NCI-H1417 (cell line): ENCODE measurements around the gene WDR27.
"Not testable (repeated sequence)": the region's sequence is repeated elsewhere in the genome, so short reads cannot be mapped to it uniquely, and the experiment has no call there.

Experiments used
- DNase-seq, 3 experiments: peaks; one replicate each; lab custom pipeline; 2025; lab: John Stamatoyannopoulos, UW

Gene WDR27

GRCh38 chr6:169474362-169474761 lies 227.5 kb downstream of the WDR27 start:
- DNase-seq = no peak

DNA sequence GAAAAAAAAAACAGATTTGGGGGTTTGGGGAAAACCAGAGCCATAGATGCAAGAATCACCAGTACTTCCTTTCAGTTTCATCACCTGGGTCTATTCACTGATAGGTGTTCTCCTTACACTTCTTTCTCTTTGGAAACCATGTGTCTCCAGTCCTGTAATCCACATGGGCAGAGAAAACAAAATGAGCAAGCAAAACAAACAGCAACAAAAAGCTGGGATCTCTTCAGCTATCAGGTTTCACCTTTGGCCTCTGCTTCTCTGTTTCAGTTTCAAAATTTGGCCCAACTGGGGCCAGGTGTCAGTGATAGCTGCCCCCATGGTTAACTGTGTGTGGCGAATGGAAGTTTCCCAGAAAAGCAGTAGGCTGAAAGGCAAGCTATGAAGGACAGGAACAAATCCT lies 228.2 kb downstream of the WDR27 start:
- DNase-seq = no peak

GRCh38 chr6:169472786-169473416 lies 228.9 kb downstream of the WDR27 start:
- no peak for DNase-seq

- no peak for DNase-seq
These were observed 231.0 kb downstream of the WDR27 start for GRCh38 chr6:169470790-169471189.

- no peak for DNase-seq
These were observed 232.8 kb downstream of the WDR27 start for GRCh38 chr6:169469028-169469427.

- not testable (repeated sequence) for DNase-seq
These were observed 234.1 kb downstream of the WDR27 start for GRCh38 chr6:169467755-169468154.

DNA sequence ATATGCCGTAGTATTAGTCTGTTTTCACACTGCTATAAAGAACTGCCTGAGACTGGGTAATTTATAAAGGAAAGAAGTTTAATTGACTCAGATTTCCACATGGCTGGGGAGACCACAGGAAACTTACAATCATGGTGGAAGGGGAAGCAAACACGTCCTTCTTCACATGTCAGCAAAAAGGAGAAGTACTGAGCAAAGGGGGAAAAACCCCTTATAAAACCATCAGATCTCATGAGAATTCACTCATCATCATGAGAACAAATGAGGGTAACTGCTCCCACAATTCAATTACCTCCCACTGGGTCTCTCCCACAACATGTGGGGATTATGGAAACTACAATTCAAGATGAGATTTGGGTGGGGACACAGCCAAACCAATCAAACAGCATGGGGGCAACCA lies 235.6 kb downstream of the WDR27 start:
- DNase-seq = not testable (repeated sequence)

GRCh38 chr6:169457762-169458161 lies 244.1 kb downstream of the WDR27 start:
- no peak for DNase-seq

DNA sequence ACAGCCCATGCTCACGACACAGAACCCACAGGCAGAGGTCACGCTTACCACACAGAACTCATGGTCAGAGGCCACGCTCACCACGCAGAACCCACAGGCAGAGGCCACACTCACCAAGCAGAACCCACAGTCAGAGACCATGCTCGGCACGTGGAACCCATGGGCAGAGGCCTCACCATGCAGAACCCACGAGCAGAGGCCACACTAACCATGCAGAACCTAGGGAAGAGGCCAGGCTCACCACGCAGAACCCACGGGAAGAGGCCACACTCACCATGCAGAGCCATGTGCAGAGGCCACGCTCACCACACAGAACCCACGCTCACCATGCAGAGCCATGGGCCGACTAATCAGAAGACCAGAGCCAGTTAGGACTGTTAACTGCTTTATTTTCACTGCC lies 245.0 kb downstream of the WDR27 start:
- no peak for DNase-seq

DNA sequence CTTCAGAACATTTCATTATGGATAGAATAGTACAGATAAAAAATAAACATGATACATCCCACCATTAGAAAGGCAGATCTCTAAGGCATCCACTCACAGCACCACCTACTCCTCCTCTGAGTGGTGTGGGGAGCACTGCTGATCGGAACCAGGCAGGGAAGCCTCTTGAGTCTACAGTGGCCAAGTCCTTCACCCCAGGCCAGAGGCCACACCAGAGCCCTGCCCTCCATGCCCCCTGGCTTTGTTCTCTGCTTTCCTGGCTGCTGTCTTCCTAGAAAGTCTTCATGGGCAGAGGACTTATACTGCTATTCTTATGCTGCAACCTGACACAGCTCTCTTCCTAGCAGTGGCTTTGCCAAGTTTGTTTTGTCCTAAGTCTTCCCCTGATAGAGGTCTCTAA lies 246.4 kb downstream of the WDR27 start:
- DNase-seq = no peak

- no peak for DNase-seq
These were observed 247.0 kb downstream of the WDR27 start for GRCh38 chr6:169454872-169455204.

DNA sequence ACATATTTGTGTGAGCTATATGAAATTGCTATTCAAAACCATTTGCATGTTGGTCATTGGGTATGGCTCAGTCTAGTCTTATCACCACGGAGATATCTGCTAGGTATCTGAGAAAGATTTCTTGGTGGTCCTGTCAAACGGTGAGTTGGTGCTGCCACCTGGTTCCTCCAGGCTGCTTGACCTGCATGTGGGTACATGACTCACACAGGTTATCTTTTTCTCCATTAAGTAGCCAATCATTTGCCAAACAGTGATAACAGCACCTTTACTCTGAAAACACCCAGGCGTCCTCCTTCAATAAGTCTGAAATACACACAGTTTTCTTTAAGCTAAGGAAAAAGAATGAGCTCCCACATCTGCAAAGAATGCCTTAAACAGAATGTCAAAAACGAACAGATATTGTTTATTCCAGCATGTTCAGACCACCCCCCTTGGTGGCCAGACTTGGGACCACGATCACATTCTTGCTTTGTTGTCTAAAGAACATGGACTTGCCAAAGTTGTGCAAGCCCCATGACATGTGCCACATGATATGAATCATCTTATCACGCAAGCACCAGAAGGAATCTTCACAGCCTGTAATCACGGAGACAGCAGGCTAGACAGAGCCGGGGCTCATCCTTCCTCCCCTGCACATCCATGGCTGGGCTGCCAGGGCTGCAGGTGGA lies 247.5 kb downstream of the WDR27 start:
- DNase-seq = no peak

- no peak for DNase-seq
These were observed 248.8 kb downstream of the WDR27 start for GRCh38 chr6:169452869-169453620.

DNA sequence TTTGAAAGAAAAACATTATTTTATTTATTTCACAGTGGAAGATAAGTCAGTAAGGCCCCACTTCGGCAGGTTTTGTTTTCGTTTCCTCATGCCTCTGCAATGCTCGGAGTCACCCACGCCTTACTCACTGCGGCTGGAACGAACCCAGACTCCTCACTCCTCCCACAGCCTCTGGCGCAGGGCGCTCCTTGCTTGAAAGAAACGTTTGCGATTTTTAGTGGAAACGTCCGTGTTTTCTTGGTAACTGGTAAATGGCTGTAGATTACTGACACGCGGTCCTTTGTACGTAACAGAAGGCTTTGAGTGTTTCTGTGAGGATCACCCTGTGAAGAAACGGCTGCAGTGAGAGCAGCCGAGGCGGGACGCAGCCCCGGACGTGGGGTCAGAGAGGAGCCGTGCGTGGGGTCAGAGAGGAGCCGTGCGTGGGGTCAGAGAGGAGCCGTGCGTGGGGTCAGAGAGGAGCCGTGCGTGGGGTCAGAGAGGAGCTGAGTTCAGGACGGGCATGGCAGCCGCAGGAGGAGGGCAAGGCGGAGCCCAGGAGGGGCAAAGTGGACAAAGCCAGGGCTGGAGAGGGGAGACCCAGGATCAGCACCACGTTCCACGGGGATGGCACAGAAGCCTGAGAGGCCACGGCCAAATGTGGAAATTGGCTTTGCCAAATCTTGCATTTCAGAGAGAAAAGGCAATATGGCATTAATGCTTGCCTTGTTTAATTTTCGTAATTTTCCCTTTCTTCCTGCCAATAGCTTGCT lies 249.5 kb downstream of the WDR27 start:
- no peak for DNase-seq

GRCh38 chr6:169451065-169451838 lies 250.6 kb downstream of the WDR27 start:
- DNase-seq = no peak

GRCh38 chr6:169450097-169450496 lies 251.7 kb downstream of the WDR27 start:
- DNase-seq = no peak

DNA sequence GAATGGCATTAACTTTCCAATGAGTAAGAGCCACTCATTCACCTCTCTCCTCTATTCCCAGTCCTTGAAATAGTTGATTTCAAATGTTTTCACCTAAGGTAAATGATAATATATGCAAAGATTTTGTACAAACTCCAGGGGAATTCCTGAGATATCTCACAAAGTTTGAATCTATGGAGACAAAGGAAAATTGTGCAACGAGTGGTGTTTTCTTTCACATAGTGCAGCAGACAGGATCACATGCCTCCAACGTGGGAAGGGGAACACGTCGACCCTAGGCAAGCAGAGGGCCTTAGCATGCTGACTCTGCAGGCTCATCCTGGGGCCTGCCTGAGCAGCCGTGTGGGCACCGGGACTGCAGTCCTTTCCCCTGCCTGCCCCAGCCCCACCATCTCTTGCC lies 252.6 kb downstream of the WDR27 start:
- no peak for DNase-seq

DNA sequence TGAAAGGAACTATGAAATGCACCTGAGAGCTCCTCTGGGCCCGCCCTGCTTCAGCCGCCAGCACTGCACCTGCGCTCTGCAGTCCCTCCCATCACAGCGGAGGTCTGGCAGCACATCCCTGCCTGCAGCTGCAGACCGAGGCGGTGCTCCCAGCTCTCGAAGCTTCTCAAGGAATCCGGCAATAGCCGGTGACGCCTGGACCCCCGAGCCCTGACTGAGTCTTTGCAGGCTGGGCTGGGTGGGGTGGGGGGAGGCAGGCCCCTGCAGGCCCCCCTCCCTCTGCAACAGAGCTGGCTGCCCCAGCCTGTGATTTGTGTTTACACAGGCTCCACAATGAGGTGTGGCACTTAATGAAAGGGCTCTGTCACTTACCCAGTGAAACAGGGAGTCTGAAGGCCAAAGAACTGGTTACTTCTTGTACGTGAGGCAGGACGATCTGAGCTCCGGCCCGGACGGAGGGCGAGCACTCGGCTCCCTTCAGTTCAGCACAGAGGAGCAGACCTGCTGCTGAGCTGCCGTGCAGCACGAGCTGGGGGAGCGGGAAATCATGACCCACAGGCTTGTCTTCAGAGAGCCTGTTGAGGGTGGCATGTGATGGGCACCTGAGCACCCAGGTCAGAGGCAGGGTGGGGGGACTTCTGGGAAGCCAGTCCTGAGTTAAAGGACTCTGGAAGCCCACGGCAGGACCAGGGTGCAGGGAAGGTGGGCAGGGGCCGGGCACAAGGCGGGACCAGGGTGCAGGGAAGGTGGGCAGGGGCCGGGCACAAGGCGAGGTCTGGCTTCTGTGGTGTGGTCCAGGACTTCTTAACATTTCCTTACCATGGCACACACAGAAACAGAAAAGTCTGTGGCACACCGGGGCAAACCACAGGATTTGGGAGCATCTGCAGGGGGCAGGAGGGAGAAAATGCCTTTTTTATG lies 255.9 kb downstream of the WDR27 start:
- DNase-seq = peak; percentile 65 to 96 (median 95)

DNA sequence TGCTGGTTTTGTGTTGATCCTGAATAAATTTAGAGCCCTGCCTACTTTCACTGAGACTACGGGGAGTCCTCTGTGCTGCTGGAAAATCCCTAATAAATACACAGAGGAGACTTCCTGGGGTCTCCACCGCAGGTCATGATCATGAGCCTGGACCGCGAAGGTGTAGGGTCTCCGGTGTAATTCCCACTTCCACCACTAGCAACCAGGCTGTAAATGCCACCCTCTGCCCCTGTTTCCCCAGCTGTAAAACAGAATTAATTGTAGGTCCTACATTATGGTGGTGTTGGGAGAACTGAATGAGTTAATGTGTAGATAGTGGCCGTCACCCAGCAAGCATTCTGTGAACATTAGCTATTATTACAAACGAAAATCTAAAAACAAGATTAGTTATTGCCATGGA lies 256.6 kb downstream of the WDR27 start:
- no peak for DNase-seq

- DNase-seq = no peak
These were observed 260.5 kb downstream of the WDR27 start for GRCh38 chr6:169441292-169441691.

- DNase-seq = no peak
These were observed 262.1 kb downstream of the WDR27 start for GRCh38 chr6:169439710-169440109.
